ENCODE measurements around the gene CARD11.

Gene CARD11

GRCh38 chr7:2937701-2938513 lies 105.8 kb downstream of the CARD11 start:
- no peak for DNase-seq

GRCh38 chr7:2936891-2937580 lies 106.6 kb downstream of the CARD11 start:
- no peak for DNase-seq

GRCh38 chr7:2936301-2936700 lies 107.4 kb downstream of the CARD11 start:
- no peak for DNase-seq

GRCh38 chr7:2934984-2935740 lies 108.5 kb downstream of the CARD11 start:
- no peak for DNase-seq

DNA sequence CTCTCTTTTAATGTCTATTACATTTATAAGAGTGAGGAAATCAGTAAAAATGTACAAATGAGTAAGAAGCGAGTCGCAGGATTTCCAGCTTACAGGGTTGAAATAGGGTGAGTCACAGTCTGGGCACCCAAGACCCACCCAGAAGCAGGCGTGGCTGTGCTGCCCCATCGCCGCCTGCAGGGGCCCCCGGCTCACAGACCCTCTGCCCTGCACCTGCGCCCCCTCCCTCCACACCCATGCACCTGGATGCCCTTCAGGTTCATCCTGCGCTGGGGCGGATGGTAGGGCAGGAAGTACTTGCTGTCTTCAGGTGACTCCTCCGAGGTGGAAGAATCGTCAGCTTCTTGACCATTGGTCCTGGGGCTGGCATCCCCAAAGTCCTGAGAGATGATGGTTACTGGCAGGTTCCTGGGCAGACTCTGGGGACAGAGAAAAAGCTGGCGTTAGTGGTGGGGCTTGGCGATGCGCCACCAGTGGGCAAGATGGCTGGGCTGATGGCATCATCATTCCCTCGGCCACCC lies 109.4 kb downstream of the CARD11 start:
- DNase-seq: no peak

DNA sequence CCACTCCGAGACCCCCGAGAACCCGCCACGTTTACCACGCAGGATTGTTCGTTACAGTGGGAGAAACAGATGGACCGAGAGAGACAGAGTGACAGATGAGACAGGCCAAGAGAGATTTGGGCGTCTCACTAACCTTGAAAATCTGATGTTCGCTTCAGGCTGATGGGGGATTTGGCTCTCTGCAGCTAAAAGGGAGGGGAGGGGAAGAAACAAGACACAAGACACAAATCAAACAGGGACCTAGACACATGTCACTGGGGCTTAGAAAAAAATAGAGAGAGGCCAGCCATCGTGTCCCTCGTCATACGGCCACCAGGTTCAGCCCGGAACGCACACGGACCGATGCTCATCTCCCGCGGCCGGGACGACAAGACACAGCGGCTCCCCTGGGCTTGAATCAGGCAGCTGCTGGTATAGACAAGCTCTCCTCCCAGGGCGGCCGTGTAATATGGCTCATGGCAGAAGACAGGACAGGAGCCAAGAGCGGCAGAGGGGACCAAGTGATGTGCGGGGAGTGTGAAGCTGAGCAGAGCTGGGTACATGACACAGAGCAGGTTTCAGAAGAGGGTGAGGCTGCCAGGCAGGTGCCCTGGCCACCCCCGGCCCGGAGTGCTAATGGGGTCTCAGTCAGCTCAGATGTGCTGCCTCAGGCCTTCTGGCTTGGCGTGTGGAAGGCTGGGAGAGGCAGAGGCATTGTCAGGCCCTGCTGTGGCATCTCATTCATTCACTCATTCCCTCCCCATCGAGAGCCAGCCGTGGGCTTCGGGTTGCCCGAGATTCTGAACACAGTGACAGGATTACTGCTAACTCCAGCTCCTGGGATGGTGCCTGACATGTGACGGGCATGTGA lies 111.0 kb downstream of the CARD11 start:
- DNase-seq: no peak

DNA sequence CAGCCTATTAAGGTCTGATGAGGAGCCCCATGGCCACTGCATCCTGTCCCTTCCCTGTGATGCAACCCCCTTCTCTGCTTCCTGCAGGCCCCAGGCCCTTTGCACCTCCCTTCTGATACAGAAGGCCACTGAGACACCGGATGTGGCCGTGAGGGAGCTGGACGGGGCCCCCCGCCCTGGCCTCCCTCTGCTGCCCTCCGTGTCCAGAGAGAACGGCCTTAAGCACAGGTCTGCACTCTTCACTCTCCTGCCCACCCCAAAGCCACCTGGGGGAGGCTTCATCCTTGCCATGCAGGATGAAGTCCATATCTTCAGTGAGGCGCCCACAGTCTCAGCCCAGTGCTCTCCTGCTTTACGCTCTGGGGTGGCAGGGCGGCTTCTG lies 112.6 kb downstream of the CARD11 start:
- no peak for DNase-seq

- no peak for DNase-seq
Observed at GRCh38 chr7:2930310-2931033, 113.2 kb downstream of the CARD11 start.

GRCh38 chr7:2929321-2930201 lies 114.1 kb downstream of the CARD11 start:
- DNase-seq: no peak

GRCh38 chr7:2928613-2929311 lies 114.9 kb downstream of the CARD11 start:
- no peak for DNase-seq

- no peak for DNase-seq
Observed at GRCh38 chr7:2928256-2928612, 115.4 kb downstream of the CARD11 start.

GRCh38 chr7:2927592-2927991 lies 116.1 kb downstream of the CARD11 start:
- no peak for DNase-seq

DNA sequence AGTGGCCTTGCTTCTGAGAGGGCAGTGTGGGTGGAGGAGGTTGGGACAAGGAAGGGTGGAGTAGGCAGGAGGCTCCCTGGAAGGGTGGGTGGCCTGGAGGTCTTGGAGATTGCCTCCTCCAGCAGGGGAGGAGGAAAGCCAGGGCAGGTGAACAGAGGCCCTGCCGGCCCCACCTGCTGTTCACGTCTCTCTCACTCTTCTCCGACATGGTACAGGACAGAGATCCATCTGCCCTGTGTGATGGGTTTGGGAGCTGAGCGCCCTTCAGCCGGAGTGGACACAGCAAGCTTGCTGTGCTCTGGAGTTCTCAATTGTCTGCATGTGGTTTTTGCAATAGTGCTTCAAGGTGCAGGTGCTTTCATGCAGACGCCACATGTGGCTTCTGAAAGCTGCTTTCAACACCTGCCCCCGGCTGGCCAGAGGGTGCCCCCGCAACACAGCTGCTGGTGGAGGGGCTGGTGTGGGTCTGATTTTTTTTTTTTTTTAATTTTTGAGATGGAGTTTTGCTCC lies 116.7 kb downstream of the CARD11 start:
- no peak for DNase-seq

DNA sequence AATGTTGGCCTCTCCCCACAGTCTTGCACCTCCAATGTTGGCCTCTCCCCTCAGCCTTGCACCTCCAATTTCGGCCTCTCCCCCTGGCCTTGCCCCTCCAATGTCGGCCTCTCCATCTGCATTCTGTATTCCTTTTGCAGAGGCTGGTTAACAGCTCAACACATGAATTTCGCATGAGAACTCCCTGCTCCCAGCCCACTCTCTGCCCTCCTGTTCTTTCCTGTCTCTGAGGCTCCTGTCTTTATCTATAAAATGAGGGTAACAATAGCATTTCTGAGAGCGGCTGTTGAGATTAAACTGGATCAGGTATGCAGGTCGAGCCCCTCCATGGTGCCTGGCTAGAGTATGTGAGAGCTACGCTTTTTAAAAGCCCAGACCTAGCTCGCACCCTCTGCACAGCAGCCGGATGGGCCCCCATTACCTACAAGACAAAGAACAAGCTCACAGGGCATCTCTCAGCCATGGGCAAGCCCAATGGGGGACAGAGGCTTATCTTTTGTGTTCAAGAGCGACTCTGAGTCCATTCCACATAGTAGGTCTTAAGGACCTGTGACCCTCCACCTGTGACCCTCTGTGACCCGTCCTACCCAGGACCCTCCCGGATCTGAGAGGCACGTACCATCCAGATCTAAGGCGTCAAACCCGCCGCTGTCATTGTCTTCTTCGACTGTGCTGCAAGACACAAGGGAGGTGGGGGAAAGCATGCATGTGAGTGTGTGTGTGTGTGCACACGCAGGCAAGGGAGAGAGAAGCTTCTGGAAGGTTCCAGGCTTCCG lies 117.4 kb downstream of the CARD11 start:
- DNase-seq: no peak

GRCh38 chr7:2924866-2925840 lies 118.5 kb downstream of the CARD11 start:
- no peak for DNase-seq

- DNase-seq: no peak
Observed at GRCh38 chr7:2923886-2924574, 119.6 kb downstream of the CARD11 start.

DNA sequence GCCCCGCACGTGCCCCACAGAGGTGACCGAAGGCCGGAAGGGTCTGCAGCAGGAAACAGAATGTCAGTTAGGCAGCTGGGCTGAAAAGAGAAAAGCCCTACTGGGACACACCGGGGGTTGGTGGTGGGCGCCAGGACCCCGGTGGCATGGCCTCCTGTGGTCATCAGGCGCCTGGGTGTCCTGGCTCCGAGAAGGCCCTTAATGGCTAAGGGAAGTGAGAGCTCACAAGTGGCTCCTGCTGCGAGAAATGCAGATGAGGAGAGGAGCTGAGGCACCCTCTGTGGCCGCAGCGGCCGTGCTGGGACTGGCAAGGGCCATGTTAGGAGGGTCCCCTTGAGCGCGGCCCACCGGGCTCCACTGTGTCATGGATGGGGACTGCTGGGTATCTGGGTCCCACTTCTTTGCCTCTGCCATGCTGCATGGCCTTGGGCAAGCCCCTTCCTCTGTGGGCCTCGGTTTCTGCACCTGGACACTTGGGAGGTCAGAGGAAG lies 120.3 kb downstream of the CARD11 start:
- no peak for DNase-seq

Data from GOT3 (cell line).